Measurements from ENCODE around the gene USH2A.

Gene USH2A

DNA sequence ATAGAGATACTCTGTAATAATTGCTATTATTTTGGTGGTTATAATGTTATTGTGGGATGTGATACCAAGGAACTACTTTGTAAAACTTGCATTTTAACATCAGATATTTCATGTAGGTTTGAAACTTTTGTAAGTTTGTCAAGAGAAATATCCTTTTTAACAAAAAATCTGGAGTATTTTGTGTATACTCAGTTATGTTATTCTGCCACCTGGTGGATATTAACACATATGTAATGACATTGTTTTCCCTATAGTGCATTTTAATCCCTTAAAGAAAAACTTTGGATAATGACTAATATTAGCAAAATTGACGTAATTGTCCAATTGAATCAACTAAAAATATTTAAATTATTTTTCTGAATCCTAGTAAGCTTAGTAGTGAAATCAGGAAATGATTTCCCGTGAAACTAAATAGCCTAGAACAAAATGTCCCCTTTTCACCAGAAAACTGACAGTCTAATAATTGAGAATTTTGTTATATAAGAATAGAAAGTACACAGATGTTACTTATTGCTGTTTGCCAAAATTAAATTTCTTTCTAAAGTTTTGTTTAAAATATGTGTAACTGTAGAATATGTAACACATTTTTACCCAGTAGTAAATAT lies 816.6 kb downstream of the USH2A start:
- in situ Hi-C loops (cut with MboI; ENCODE audit: low pct_unique_long_range_greater_than_20kb, low sequenced_read_pairs): no loop called here
- no peak for DNase-seq

DNA sequence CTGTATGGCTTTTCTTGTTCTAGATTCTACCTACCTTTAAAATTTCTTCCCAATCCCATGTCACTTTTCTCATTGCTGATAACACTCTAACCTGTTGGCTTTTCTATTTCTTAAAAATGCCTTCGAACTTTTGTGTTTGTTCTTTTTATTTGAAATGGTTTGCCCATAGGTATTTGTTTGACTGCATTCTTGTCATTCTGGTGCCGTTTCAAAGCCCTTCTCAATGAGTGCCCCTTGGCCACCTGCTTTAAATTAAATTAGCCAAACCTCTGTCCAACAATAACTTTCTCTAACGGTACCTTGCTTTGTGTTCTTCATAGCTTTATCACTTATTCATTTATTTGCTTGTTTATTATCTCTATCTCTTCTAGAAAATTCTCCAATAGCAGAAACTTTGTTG lies 817.2 kb downstream of the USH2A start:
- no peak for DNase-seq
- in situ Hi-C loops (cut with MboI; ENCODE audit: low pct_unique_long_range_greater_than_20kb, low sequenced_read_pairs): no loop called here

DNA sequence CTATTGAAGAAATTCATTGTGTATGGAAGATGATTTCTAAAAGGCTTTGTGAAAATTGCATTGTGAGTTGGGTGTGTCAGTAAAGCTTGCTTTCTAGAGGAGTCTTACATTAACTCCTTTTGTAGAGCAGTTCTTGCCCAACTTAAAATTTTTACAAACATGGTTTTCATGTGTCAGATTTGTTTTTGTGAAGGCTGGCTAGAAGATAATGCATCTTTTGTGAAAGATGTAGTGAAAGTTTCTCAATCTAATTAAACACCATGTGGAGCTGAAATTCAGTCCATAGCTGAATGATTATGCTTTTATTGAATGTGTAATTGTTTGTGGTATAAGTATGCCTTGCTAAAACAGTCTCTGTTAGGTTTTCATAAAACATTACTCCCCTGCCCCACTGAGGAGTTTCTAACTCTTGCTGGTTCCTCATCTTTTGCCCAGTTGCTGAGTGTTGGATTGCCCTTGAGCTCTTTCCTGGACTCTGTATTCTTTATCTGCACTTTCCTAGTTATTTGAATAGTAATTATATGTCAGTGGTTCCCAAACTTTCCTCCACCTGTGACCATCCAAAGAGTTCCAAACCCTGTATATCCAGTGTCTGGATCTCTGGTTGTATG lies 818.1 kb downstream of the USH2A start:
- DNase-seq: no peak
- in situ Hi-C loops (cut with MboI; ENCODE audit: low pct_unique_long_range_greater_than_20kb, low sequenced_read_pairs): no loop called here

DNA sequence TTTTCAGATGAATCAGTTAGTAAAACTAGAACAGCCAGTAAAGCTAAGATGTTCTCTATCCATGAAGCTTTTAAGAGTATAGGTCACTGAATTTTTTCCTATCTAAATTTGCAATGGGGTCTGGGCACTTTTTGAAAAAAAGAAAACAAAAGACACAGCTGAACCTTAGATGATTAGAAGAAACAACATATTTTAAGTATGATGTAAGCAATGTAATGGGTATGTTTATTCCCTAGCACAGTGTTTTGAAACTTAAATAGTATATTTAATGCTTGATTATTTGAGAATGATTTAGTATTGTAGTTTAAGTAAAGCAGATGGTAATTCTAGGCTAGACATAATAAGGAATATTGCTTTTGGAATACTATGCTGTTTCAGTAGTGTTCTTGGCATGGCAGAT lies 819.9 kb downstream of the USH2A start:
- no peak for DNase-seq
- in situ Hi-C loops (cut with MboI; ENCODE audit: low pct_unique_long_range_greater_than_20kb, low sequenced_read_pairs): no loop called here

DNA sequence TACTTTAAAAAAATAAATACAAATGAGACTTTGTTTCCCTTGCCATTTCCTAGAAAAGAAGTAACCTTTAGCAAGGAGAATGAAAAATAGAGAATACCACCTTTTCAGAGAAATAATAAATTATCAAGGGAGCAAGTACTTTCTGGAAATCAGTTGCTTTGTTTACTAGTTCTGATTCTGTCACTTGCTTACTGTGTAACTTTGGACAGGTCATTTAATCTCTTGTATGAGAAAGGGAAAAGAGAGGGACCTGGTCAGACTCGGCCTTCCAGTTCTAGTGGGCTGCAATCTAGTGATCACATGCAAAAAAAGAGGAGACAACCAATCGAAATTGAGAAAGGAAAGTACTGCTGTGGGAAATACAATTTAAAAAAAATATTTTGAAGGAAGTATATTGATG lies 822.0 kb downstream of the USH2A start:
- DNase-seq: no peak
- in situ Hi-C loops (cut with MboI; ENCODE audit: low pct_unique_long_range_greater_than_20kb, low sequenced_read_pairs): no loop called here

DNA sequence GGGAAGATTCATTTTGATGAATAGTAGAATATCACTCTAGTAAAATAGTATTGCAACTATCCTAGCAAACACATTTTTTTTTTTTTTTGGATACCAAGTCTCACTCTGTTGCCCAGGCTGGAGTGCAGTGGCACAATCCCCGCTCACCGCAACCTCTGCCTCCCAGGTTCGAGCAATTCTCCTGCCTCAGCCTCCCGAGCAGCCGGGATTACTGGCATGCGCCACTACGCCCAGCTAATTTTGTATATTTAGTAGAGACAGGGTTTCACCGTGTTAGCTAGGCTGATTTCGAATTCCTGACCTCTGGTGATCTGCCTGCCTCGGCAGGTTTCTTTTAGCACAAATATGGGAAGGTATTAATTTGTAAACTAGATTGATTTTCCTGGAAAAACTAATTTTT lies 822.4 kb downstream of the USH2A start:
- no peak for DNase-seq
- in situ Hi-C loops (cut with MboI; ENCODE audit: low pct_unique_long_range_greater_than_20kb, low sequenced_read_pairs): no loop called here

DNA sequence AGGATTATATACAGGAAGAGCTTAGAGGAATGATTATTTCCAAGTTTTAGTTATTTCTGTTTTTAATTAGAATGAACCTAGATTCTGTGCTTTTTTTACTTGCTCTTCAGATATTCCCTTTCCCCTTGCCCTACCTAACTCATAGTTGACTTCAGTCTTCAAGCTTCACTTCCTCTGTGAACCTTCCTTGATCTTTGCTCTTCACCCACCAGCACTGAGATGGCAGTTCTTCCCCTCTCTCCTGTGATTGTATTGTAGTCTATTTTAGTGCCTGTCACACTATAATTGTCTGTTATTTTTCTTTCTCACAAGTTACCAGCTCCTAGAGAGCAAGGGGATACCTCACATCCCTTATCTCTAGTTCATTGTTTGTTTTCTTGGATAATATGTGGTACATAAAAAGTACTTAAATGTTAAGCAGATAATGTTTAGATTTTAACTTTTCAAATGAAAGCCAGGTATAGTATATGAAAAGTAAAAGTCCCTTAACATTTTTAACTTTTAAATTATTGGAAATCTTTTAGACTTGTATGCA lies 822.9 kb downstream of the USH2A start:
- in situ Hi-C loops (cut with MboI; ENCODE audit: low pct_unique_long_range_greater_than_20kb, low sequenced_read_pairs): no loop called here
- no peak for DNase-seq

DNA sequence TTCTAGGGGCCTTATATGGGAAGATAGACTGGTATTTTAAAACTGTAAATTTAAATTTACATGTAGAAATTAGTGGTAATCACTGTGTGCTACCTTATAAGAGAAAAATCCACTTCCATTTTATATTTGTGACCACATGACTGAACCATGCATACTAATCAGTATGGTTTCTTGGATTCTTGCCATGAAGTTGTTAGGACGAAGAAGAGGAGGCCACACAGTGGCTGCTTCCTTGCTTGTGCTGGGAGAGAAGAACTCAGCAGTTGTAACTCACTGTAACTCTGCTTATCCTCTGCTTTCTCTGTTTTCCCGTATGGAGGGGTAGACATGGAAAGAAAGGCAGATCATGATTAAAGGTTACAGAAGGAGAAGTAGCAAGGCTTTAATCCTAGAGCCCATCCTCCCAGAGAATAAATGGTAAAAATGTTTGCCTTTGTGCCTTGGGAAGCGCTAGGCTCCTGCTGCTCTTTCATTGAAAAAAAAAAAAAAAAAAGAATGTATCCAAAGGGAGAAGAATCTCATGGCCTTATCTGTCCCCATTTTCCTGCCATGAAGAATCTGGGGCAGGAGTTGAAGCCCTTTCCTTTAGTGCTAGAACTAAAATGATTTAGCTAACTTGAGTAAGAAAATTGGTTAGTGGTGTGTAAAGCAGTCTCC lies 823.7 kb downstream of the USH2A start:
- peak; percentile 36 for DNase-seq
- in situ Hi-C loops (cut with MboI; ENCODE audit: low pct_unique_long_range_greater_than_20kb, low sequenced_read_pairs): no loop called here

DNA sequence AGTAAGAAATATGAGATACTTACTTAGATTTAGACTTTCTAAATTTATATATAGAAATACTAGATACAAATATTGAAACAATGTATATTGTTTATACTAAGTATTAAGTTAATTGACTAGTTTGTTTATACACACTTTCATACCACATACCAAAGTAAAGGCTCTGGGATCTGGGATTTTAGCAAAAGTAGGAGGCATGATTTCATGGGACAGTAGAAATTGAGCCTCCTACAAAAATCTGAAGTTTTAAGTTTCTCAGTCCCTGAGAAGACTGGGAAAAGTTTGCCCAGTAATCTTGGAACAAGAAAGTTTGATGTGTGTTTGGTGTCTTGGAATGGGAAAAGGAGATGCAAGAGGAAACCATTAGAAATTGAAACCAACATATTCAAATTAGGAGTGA lies 825.3 kb downstream of the USH2A start:
- DNase-seq: no peak
- in situ Hi-C loops (cut with MboI; ENCODE audit: low pct_unique_long_range_greater_than_20kb, low sequenced_read_pairs): no loop called here

DNA sequence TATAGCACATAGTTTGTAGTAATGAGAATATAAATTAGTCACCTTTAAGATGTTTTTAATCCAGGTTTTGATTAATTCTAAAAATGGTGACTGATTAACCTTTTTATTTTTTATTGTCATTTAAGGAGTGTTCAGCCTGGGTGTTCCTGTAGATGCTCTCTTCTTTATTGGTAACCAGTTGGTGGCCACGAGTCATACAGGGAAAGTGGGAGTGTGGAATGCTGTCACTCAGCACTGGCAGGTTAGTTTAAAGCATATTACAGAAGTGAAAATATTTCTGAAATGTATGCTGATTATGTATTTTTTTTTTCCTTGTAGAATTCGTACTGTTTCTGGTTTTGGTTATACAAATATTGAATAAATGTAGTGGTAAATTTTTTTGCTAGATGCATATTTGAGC lies 828.0 kb downstream of the USH2A start:
- no peak for DNase-seq
- in situ Hi-C loops (cut with MboI; ENCODE audit: low pct_unique_long_range_greater_than_20kb, low sequenced_read_pairs): no loop called here

DNA sequence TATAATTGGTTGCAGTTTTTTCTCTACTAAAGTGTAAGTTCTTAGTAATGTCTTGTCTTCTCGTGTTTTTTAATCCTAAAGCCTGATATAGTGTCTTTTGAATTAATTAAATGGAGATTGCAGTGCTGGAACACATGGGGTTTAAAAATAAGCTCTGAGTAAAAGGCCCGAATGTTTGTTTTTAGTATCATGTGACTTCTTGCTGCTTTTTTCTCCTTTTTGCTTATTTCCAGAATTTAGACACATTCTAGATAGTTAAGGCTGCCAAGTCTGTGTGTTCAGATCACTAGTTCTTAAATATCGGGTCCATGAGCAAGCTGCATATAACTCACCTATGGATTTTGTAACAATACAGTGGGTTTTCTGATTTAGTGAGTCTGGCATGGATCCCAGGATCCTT lies 828.6 kb downstream of the USH2A start:
- no peak for DNase-seq
- in situ Hi-C loops (cut with MboI; ENCODE audit: low pct_unique_long_range_greater_than_20kb, low sequenced_read_pairs): no loop called here

DNA sequence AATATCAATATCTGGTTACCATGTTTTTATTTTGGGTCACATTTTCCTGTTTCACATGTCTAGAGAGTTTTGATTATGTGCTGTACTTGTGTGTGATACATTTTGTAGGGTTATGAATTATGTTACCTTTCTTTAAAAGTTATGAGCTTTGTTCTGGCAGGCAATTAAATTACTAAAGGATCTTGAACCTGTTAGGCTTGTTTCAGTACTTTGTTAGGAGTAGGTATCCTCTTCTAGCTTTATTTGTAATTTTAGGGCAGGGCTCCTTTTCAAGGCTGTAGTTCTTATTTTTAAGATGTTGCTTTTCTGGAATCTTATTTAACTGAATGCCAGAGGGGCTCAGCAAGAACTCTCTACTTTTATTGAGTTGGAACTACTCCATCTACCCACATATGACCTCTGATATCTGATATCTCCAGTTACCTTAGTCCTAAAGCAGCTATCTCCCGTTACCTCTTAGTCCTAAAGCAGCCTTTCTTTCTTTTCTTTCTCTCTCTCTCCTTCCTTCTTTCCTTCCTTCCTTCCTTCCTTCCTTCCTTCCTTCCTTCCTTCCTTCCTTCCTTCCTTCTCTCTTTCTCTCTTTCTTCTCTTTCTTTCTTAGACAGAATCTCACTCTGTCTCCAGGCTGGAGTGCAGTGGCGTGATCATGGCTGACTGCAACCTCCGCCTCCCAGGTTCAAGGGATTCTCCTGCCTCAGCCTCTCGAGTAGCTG lies 832.3 kb downstream of the USH2A start:
- in situ Hi-C loops (cut with MboI; ENCODE audit: low pct_unique_long_range_greater_than_20kb, low sequenced_read_pairs): no loop called here

DNA sequence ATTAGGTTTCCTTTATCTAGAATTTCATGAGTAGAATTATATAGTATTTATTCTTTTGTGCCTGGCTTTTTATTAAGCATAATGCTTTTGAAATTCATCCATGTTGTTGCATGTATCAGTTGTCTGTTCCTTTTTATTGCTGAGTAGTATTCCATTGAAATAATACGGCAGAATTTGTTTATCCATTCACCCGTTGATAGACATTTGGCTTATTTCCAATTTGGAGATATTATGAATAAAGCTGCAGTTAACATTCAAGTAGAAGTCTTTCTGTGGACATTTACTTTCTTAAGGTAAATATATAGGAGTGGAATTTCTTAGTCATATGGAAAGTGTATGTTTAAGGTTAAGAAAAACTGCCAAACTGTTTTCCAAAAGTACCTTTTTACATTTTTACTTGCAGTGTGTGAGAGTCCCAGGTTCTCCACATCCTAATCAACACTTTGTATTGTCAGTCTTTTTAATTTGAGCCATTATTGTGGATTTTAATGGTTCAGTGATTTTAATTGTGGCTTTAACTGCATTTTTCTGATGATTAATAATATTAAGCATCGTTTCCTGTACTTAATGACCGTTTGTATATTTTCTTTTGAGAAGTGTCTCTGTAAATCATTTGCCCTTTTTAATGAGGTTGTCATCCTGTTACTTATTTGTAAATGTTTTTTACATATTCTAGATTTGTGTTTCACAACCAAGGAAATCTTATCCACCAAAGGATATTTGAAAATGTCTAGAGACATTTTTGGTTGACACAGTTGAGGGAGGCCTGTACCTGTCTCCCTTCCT lies 833.4 kb downstream of the USH2A start:
- in situ Hi-C loops (cut with MboI; ENCODE audit: low pct_unique_long_range_greater_than_20kb, low sequenced_read_pairs): no loop called here
- no peak for DNase-seq

More for the DNA sequence above, 832.3 kb downstream of the USH2A start:
- no peak for DNase-seq

DNA sequence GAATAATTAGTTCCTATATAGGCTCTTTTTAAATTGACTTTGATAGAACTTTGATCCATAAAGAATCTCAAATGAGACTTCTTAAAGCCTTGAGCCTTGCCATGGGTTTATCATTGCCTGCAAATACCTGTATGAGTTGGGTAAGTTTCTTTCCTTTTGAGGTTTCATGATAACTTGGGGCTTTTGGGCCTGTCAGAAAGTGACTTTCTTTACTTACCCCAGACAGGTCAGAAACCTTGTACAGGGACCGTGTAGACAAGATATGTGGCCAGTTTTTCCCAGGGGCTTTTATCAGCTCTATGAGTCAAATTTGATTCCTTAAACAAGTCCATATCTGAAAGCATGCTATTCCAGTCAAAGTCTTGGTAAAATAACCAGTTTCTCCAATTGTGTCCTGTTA lies 838.9 kb downstream of the USH2A start:
- in situ Hi-C loops (cut with MboI; ENCODE audit: low pct_unique_long_range_greater_than_20kb, low sequenced_read_pairs): no loop called here
- no peak for DNase-seq

DNA sequence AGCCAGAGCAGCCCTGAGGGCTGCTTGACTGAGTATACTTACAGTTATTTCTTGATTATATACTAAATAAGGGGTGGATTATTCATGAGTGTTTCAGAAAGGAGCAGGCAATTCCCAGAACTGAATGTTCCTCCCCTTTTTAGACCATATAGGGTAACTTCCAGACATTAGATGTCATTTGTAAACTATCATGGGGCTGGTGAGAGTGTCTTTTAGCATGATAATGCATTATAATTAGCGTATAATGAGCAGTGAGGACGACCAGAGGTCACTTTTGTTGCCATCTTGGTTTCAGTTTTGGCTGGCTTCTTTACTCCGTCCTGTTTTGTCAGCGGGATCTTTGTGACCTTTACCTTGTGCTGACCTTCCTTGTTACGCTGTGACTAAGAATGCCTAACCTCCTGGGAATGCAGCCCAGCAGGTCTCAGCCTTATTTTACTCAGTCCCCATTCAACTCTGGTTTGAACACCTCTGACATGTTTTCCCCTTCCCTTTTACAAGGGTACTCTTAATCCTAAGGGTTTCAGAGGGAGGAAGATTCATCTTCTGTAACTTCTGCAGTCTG lies 840.0 kb downstream of the USH2A start:
- in situ Hi-C loops (cut with MboI; ENCODE audit: low pct_unique_long_range_greater_than_20kb, low sequenced_read_pairs): no loop called here
- no peak for DNase-seq

DNA sequence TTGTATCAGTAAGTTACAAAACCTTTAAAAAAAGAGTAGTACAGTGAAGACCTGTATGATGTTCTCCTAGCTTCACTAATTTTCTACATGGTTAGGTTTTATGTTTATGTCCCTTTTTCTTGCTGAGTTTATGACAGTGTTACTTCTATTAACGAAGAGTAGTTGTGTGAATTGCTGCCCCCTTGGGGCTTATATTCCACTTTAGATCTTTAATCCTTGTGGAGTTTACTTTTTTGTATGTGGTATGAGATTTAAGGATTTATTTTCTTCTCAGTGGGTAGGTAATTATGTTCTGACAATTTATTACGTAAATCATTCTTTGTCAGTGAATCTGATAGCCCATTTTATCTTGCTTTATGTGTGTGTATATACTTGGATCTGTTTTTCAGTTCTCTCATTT lies 841.4 kb downstream of the USH2A start:
- in situ Hi-C loops (cut with MboI; ENCODE audit: low pct_unique_long_range_greater_than_20kb, low sequenced_read_pairs): no loop called here

More for the DNA sequence above, 841.4 kb downstream of the USH2A start:
- no peak for DNase-seq

Data from KBM-7 (cell line).